Hepatocyte (in vitro differentiated cells): ENCODE data around the gene ZNF26.

ENCODE experiments used
- CTCF ChIP-seq: fragments of 200-600 bp; sonication (generic); IDR thresholded peaks from 2 replicates; pipeline ENCODE4 v1.5.1; 2016; ENCODE audit warnings: antibody characterized with exemption, mild to moderate bottlenecking; ENCODE audit not compliant: poor library complexity
- EZH2 ChIP-seq: fragments of 200-600 bp; sonication (generic); IDR thresholded peaks from 2 replicates; pipeline ENCODE4 v1.6.1; 2016; ENCODE audit warnings: antibody characterized with exemption, mild to moderate bottlenecking, borderline replicate concordance

- TF ChIP-seq CTCF: no peak
- TF ChIP-seq EZH2: no peak
These were observed 71.3 kb downstream of the ZNF26 start for GRCh38 chr12:133057446-133057845.
